Activated T-helper 9 cell treated with anti-CD3 and anti-CD28 coated beads, Interleukin-2, amount 50 U/mL, for 16 hours (primary cell): ENCODE measurements around the gene PPFIA1.

Experiments used
- DNase-seq: peaks from one replicate; pipeline ENCODE4 v3.0.0-alpha.2; 2020; ENCODE audit warnings: low read depth

The PPFIA1 gene

DNA sequence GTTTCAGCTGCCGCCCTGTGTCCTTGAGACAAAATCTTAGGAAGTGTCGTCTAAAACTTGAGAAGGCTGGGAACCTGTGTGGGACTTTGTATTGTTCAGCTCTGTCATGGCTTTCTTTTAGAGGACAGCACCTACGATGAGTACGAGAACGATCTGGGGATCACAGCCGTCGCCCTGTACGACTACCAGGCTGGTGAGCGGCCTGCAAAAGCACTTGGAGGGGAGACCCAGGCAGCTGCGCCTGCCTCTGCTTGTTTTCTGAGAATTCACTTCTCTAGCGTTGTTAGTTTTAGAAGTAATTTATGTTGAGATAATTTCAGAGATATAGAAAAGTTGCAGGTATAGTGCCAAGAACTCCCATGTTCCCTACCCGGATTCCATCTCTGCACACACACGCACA is 163.0 kb downstream of the PPFIA1 start:
- no peak for DNase-seq
